ENCODE data around the gene SCAF11. TPM values are rescaled to one million over a fixed set of nuclear protein-coding genes. Genes with fewer than 3 reads are reported as not detected.

The SCAF11 gene
- total RNA-seq, 2 donors from 2014 or later = 114 TPM

DNA sequence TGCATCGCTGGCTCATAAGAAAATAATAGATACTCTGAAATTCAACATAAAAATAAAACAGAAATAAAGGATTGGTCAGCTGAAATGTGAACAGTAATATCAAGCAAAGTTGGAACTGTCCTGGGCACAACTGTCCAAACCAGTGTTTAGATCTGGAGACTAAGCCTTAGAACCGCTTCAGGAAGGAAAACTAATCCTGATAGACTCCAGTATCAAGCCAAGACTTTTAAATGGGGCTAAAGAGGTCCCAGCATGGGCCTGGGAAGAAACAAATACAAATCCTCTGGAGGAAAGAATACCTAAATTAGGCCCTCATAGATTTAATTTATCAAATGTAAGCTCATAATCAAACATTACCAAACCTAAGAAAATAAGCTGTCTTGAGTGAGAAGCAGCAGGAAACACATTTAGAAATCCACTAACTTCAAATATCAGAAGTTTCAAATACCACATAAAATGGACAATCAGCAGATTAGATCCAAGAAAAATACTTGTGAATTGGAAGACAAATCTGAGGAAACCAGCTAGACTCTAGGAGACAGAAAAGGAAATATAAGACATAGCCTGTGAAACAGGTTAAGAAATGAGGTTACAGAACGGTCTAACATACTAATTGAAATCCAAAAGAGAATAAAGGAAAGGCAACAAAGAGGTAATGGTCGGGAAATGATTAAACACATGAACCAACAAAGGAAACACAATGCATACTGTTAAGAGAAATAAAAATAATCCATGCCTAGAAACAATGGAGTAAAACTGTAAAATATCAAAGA lies 27.6 kb downstream of the SCAF11 start:
- Histone ChIP-seq H3K27me3 (no peaks in the 10 kb centered on the region), H3K27ac (peak overlapping the region in 1 of 2 donors; percentile 21), H3K4me3 (no peak overlapping the region), H3K4me1 (peaks cover 0 to 37% of the 10 kb centered on the region in 2 donors), H3K36me3 (peaks cover 23% of the 10 kb centered on the region), H3K9me3 (no peaks in the 10 kb centered on the region)
- TF ChIP-seq, protein P1, sequence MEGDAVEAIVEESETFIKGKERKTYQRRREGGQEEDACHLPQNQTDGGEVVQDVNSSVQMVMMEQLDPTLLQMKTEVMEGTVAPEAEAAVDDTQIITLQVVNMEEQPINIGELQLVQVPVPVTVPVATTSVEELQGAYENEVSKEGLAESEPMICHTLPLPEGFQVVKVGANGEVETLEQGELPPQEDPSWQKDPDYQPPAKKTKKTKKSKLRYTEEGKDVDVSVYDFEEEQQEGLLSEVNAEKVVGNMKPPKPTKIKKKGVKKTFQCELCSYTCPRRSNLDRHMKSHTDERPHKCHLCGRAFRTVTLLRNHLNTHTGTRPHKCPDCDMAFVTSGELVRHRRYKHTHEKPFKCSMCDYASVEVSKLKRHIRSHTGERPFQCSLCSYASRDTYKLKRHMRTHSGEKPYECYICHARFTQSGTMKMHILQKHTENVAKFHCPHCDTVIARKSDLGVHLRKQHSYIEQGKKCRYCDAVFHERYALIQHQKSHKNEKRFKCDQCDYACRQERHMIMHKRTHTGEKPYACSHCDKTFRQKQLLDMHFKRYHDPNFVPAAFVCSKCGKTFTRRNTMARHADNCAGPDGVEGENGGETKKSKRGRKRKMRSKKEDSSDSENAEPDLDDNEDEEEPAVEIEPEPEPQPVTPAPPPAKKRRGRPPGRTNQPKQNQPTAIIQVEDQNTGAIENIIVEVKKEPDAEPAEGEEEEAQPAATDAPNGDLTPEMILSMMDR (IDR thresholded peaks at IDR 0.05) = no peak
- no peak for DNase-seq (ENCODE audit: low spot score)

- Histone ChIP-seq H3K36me3 (peaks cover 23% of the 10 kb centered on the region), H3K9me3 (no peaks in the 10 kb centered on the region), H3K4me3 (no peak overlapping the region), H3K4me1 (peaks cover 0 to 8% of the 10 kb centered on the region in 2 donors), H3K27me3 (no peaks in the 10 kb centered on the region), H3K27ac (no peak overlapping the region)
- DNase-seq (ENCODE audit: low spot score) = no peak
- TF ChIP-seq, protein P1 (IDR thresholded peaks at IDR 0.05) = no peak
Observed at GRCh38 chr12:45959728-45960127, 30.6 kb downstream of the SCAF11 start.

GRCh38 chr12:45959025-45959424 lies 31.3 kb downstream of the SCAF11 start:
- Histone ChIP-seq H3K9me3 (no peaks in the 10 kb centered on the region), H3K27me3 (no peaks in the 10 kb centered on the region), H3K4me3 (no peak overlapping the region), H3K36me3 (peaks cover 22% of the 10 kb centered on the region), H3K27ac (peak overlapping the region in 1 of 2 donors; percentile 34), H3K4me1 (peaks cover 0 to 8% of the 10 kb centered on the region in 2 donors)
- no peak for DNase-seq (ENCODE audit: low spot score)
- TF ChIP-seq, protein P1 (IDR thresholded peaks at IDR 0.05) = no peak

DNA sequence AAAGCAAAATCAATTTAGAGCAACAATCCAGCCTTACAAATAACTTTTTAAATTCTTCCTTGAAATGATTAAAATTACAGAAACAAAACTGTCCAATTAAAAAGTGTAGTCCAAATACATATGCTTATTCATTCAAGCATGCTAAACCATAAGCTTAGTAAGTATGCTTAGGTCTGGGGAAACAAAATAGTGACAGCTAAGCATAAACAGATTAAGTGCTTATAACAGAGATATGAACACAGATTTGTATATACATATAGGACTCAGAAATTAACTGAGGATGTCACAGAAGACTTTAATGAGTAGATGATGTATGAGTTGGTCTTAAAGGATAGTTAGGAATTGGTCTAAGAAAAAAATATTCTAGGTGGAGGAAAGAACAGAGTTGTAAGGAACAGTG lies 41.8 kb downstream of the SCAF11 start:
- TF ChIP-seq, protein P1 (IDR thresholded peaks at IDR 0.05) = no peak
- Histone ChIP-seq H3K4me1 (no peaks in the 10 kb centered on the region), H3K9me3 (no peaks in the 10 kb centered on the region), H3K27me3 (no peaks in the 10 kb centered on the region), H3K36me3 (peaks cover 49% of the 10 kb centered on the region), H3K27ac (no peak overlapping the region), H3K4me3 (no peak overlapping the region)
- DNase-seq (ENCODE audit: low spot score) = no peak

- H3K27me3 ChIP-seq = no peaks in the 10 kb centered on the region
- DNase-seq (ENCODE audit: low spot score) = no peak
- TF ChIP-seq, protein P1 (IDR thresholded peaks at IDR 0.05) = no peak
- H3K9me3 ChIP-seq = no peaks in the 10 kb centered on the region
- no peaks in the 10 kb centered on the region for H3K4me1 ChIP-seq
- H3K27ac ChIP-seq = no peak overlapping the region
- H3K4me3 ChIP-seq = no peak overlapping the region
- H3K36me3 ChIP-seq = peaks cover 60% of the 10 kb centered on the region
Observed at GRCh38 chr12:45946435-45946834, 43.9 kb downstream of the SCAF11 start.

DNA sequence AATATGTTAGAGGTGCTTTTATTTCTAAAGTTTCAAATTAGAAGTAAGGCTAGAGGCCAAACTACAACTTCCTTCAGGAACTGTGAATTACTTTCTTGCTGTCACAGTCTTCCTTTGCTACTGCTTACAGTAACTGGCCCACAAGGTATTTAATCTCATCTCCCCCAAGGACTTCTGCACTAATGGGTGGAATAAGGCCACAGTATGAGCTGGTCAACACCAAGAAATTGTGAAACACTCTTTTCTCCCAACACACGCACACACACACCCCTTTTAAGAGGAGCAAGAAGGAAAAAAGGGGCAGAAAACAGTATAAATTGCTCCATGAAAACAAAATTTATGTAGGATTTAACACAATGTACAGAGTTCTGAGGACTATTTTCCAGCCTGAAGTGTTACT lies 45.6 kb downstream of the SCAF11 start:
- no peak overlapping the region for H3K4me3 ChIP-seq

More for the DNA sequence above, 45.6 kb downstream of the SCAF11 start:
- H3K36me3 ChIP-seq = peaks cover 73% of the 10 kb centered on the region
- no peaks in the 10 kb centered on the region for H3K27me3 ChIP-seq
- H3K4me1 ChIP-seq = no peaks in the 10 kb centered on the region
- TF ChIP-seq, protein P1 (IDR thresholded peaks at IDR 0.05) = no peak
- H3K9me3 ChIP-seq = no peaks in the 10 kb centered on the region
- H3K27ac ChIP-seq = no peak overlapping the region
- DNase-seq (ENCODE audit: low spot score) = no peak

Data from right atrium auricular region (tissue), 2 donors.